H9 (cell line): Measurements from ENCODE around the gene LIPE. TPM values are rescaled to one million over a fixed set of nuclear protein-coding genes. Genes with fewer than 3 reads are reported as not detected.

Experiments
- DNase-seq: peaks from one replicate; pipeline ENCODE4 v3.0.0-alpha.2; 2017
- H2AFZ ChIP-seq: one replicate; pipeline ENCODE4 v1.6.1; 2013; ENCODE audit warnings: mild to moderate bottlenecking, low read length, control low read depth, moderate library complexity
- H2AK5ac ChIP-seq: 2 replicates; pipeline ENCODE4 v1.6.1; 2013; ENCODE audit warnings: low read length, control low read depth, mixed read lengths; ENCODE audit not compliant: insufficient read length
- H2BK120ac ChIP-seq: one replicate; pipeline ENCODE4 v1.6.1; 2013; ENCODE audit warnings: low read depth, mild to moderate bottlenecking, low read length, control low read depth, inconsistent platforms; ENCODE audit not compliant: poor library complexity, severe bottlenecking
- H2BK12ac ChIP-seq: 2 replicates; pipeline ENCODE4 v1.6.1; 2013; ENCODE audit warnings: low read length, control low read depth, mixed read lengths, low read depth; ENCODE audit not compliant: insufficient read length
- H2BK15ac ChIP-seq: 2 replicates; pipeline ENCODE4 v1.6.1; 2013; ENCODE audit warnings: low read depth, low read length, control low read depth
- H2BK20ac ChIP-seq: one replicate; pipeline ENCODE4 v1.6.1; 2013; ENCODE audit warnings: low read depth, mild to moderate bottlenecking, low read length, control low read depth, inconsistent platforms; ENCODE audit not compliant: poor library complexity, severe bottlenecking
- H2BK5ac ChIP-seq: 2 replicates; pipeline ENCODE4 v1.6.1; 2013; ENCODE audit warnings: low read length, control low read depth, mixed read lengths; ENCODE audit not compliant: insufficient read length
- H3K14ac ChIP-seq: 2 replicates; pipeline ENCODE4 v1.6.1; 2013; ENCODE audit warnings: low read length, control low read depth; ENCODE audit not compliant: insufficient read depth
- H3K18ac ChIP-seq: 2 replicates; pipeline ENCODE4 v1.6.1; 2013; ENCODE audit warnings: low read depth, mild to moderate bottlenecking, mixed read lengths, low read length, control low read depth; ENCODE audit not compliant: insufficient read length
- H3K23ac ChIP-seq: 2 replicates; pipeline ENCODE4 v1.6.1; 2013; ENCODE audit warnings: low read length, control low read depth, mixed read lengths, low read depth; ENCODE audit not compliant: insufficient read length
- H3K23me2 ChIP-seq: 2 replicates; pipeline ENCODE4 v1.6.1; 2013; ENCODE audit warnings: low read depth, mild to moderate bottlenecking, mixed read lengths, low read length, control low read depth; ENCODE audit not compliant: insufficient read length, poor library complexity, severe bottlenecking
- H3K27ac ChIP-seq: 2 replicates; pipeline ENCODE4 v1.5.1; 2013; ENCODE audit warnings: low read length, control low read depth, mixed read lengths, low read depth; ENCODE audit not compliant: insufficient read length
- H3K27me3 ChIP-seq: 2 replicates; pipeline ENCODE4 v1.6.1; 2013; ENCODE audit warnings: low read length, control low read depth, inconsistent platforms; ENCODE audit not compliant: insufficient read depth
- H3K4ac ChIP-seq: 2 replicates; pipeline ENCODE4 v1.6.1; 2013; ENCODE audit warnings: low read depth, mild to moderate bottlenecking, control low read depth, inconsistent platforms, low read length, moderate library complexity
- H3K4me1 ChIP-seq: 2 replicates; pipeline ENCODE4 v1.6.1; 2013; ENCODE audit warnings: low read length, control low read depth, inconsistent platforms; ENCODE audit not compliant: insufficient read depth
- H3K4me2 ChIP-seq: 2 replicates; pipeline ENCODE4 v1.6.1; 2013; ENCODE audit warnings: low read length, control low read depth, mixed read lengths; ENCODE audit not compliant: insufficient read length, insufficient read depth
- H3K56ac ChIP-seq: 2 replicates; pipeline ENCODE4 v1.6.1; 2013; ENCODE audit warnings: low read depth, mild to moderate bottlenecking, mixed read lengths, low read length, control low read depth; ENCODE audit not compliant: insufficient read length
- H3K79me1 ChIP-seq: 2 replicates; pipeline ENCODE4 v1.6.1; 2013; ENCODE audit warnings: low read depth, mild to moderate bottlenecking, moderate library complexity, low read length, control low read depth, inconsistent platforms; ENCODE audit not compliant: insufficient read depth, poor library complexity, severe bottlenecking
- H3K79me2 ChIP-seq: 2 replicates; pipeline ENCODE4 v1.6.1; 2013; ENCODE audit warnings: low read length, control low read depth, inconsistent platforms; ENCODE audit not compliant: insufficient read depth
- H3K9ac ChIP-seq: 2 replicates; pipeline ENCODE4 v1.6.1; 2013; ENCODE audit warnings: low read length, control low read depth, mixed read lengths; ENCODE audit not compliant: insufficient read length; ENCODE audit errors: extremely low read depth
- H3K9me3 ChIP-seq: one replicate; pipeline ENCODE4 v1.6.1; 2013; ENCODE audit warnings: low read depth, low read length, inconsistent platforms; ENCODE audit not compliant: control insufficient read depth
- H3T11ph ChIP-seq: one replicate; pipeline ENCODE4 v1.6.1; 2013; ENCODE audit warnings: mild to moderate bottlenecking, low read length, control low read depth, inconsistent platforms
- H4K20me1 ChIP-seq: one replicate; pipeline ENCODE4 v1.6.1; 2013; ENCODE audit not compliant: control insufficient read depth, insufficient read length, insufficient read depth
- H4K5ac ChIP-seq: 2 replicates; pipeline ENCODE4 v1.6.1; 2013; ENCODE audit warnings: low read depth, mild to moderate bottlenecking, mixed read lengths, low read length, control low read depth; ENCODE audit not compliant: insufficient read length
- H4K8ac ChIP-seq: replicated peaks from 2 replicates; pipeline ENCODE4 v1.6.1; 2013; ENCODE audit warnings: low read length, control low read depth, mixed read lengths, low read depth; ENCODE audit not compliant: insufficient read length
- H4K91ac ChIP-seq: 2 replicates; pipeline ENCODE4 v1.6.1; 2013; ENCODE audit warnings: low read depth, mild to moderate bottlenecking, moderate library complexity, mixed read lengths, low read length, control low read depth; ENCODE audit not compliant: insufficient read length
- H3K27ac Mint-ChIP-seq, 3 experiments: 2 replicates in 2 of 3; 3 replicates in 1 of 3; pipeline ENCODE4 v1.8.0; 2020 to 2021; ENCODE audit warnings: mixed read lengths in 3 of 3, mild to moderate bottlenecking in 1 of 3, moderate library complexity in 1 of 3
- H3K27me3 Mint-ChIP-seq: 2 replicates; pipeline ENCODE4 v1.8.0; 2021; ENCODE audit warnings: low read depth, mild to moderate bottlenecking, moderate library complexity, mixed read lengths
- H3K36me3 Mint-ChIP-seq, 3 experiments: 2 replicates in 2 of 3; 3 replicates in 1 of 3; pipeline ENCODE4 v1.8.0; 2020 to 2021; ENCODE audit warnings: low read depth in 3 of 3, mixed read lengths in 3 of 3; ENCODE audit not compliant: insufficient read depth in 1 of 3
- H3K4me1 Mint-ChIP-seq, 2 experiments: 2 replicates each; pipeline ENCODE4 v1.8.0; 2020; ENCODE audit warnings: mixed read lengths in 2 of 2
- H3K4me3 Mint-ChIP-seq, 2 experiments: 2 replicates in 1 of 2; 3 replicates in 1 of 2; pipeline ENCODE4 v1.8.0; 2020 to 2021; ENCODE audit warnings: mild to moderate bottlenecking in 2 of 2, mixed read lengths in 2 of 2, moderate library complexity in 1 of 2
- H3K9me3 Mint-ChIP-seq, 2 experiments: 2 replicates in 1 of 2; 3 replicates in 1 of 2; pipeline ENCODE4 v1.8.0; 2020; ENCODE audit warnings: mild to moderate bottlenecking in 2 of 2, mixed read lengths in 2 of 2, moderate library complexity in 1 of 2
- WGBS: extraction: QIAGEN DNeasy Blood & Tissue Kit; methylation state at CpG from one replicate; pipeline ENCODE4 v1.1.7; 2013; ENCODE audit warnings: missing lambda C conversion rate, low lambda C conversion rate, mixed read lengths; ENCODE audit not compliant: insufficient read length; ENCODE audit errors: extremely low coverage; 5-methylcytosine and 5-hydroxymethylcytosine counted together
- total RNA-seq: library from RNA; stranded (reverse); gene quantifications from 2 replicates; pipeline ENCODE4 v1.2.1, GENCODE V29; 2021
- TF ChIP-seq, protein P1 (sequence below): fragments of 200-600 bp; sonication (generic); conservative IDR thresholded peaks from 3 replicates; pipeline ENCODE4 v1.8.0; 2021; ENCODE audit warnings: antibody characterized with exemption, mild to moderate bottlenecking

The LIPE gene
- total RNA-seq, 1 experiment from 2014 or later = 6.3 TPM

DNA sequence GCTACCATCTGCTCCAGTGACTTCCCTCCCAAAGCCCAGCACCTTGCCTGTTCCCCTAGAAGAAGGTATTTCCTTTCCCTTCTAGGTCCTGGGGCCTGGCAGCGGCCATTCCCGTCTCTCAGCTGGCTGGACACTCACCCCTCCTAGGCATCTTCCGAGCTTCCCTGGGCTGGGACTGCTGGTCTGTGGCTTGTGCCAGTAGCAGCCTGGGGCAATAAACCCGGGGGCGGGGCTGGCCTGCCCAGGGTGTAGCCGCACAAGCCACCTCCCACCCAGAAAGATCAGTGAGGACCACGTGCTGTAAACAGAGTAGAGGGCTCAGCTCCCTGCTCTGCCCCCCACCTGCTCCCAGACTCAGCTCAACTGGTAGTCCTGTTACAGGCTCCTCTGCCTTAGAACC, 15.0 kb downstream of the LIPE start:
- Histone ChIP-seq H4K5ac (no peak overlapping the region), H3K4me2 (no peak overlapping the region), H3K23me2 (no peaks in the 10 kb centered on the region), H3K23ac (no peak overlapping the region), H3K18ac (no peak overlapping the region), H2AK5ac (no peak overlapping the region), H3K9me3 (no peaks in the 10 kb centered on the region), H4K91ac (no peak overlapping the region), H2BK20ac (no peak overlapping the region), H2BK15ac (no peak overlapping the region), H4K8ac (no peak overlapping the region), H3K4ac (no peak overlapping the region), H3K27ac (no peak overlapping the region), H4K20me1 (no peaks in the 10 kb centered on the region), H2BK5ac (no peak overlapping the region), H2BK120ac (no peak overlapping the region), H3K79me1 (no peaks in the 10 kb centered on the region), H3K4me1 (no peaks in the 10 kb centered on the region), H3K79me2 (no peaks in the 10 kb centered on the region), H3K27me3 (peaks cover 1% of the 10 kb centered on the region; the same call in 1 of the 2 replicates), H3K14ac (no peak overlapping the region), H2AFZ (no peak overlapping the region), H3T11ph (no peak overlapping the region), H3K9ac (no peak overlapping the region), H3K56ac (no peak overlapping the region), H2BK12ac (no peak overlapping the region)
- no peak for DNase-seq
- H3K36me3 Mint-ChIP-seq = peaks cover 5 to 20% (median 16%) of the 10 kb centered on the region in 3 experiments; a peak in 6 of 7 replicates
- no peaks in the 10 kb centered on the region for H3K9me3 Mint-ChIP-seq
- peaks cover 92% of the 10 kb centered on the region for H3K27me3 Mint-ChIP-seq
- H3K4me3 Mint-ChIP-seq = no peak overlapping the region
- H3K4me1 Mint-ChIP-seq = peaks cover 11 to 16% of the 10 kb centered on the region in 2 experiments; a peak in 3 of 4 replicates
- H3K27ac Mint-ChIP-seq = 0 out of 7 replicates have a peak overlapping the region, but pooled peaks of 1 of the 3 experiments have one; percentile 22
- TF ChIP-seq, protein P1, sequence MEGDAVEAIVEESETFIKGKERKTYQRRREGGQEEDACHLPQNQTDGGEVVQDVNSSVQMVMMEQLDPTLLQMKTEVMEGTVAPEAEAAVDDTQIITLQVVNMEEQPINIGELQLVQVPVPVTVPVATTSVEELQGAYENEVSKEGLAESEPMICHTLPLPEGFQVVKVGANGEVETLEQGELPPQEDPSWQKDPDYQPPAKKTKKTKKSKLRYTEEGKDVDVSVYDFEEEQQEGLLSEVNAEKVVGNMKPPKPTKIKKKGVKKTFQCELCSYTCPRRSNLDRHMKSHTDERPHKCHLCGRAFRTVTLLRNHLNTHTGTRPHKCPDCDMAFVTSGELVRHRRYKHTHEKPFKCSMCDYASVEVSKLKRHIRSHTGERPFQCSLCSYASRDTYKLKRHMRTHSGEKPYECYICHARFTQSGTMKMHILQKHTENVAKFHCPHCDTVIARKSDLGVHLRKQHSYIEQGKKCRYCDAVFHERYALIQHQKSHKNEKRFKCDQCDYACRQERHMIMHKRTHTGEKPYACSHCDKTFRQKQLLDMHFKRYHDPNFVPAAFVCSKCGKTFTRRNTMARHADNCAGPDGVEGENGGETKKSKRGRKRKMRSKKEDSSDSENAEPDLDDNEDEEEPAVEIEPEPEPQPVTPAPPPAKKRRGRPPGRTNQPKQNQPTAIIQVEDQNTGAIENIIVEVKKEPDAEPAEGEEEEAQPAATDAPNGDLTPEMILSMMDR = no peak
- WGBS = no CpG with 5 or more reads among the region's 7 CpGs
